GM18873 (cell line): Measurements from ENCODE around the gene WDR73.
"Not testable (repeated sequence)": the region's sequence is repeated elsewhere in the genome, so short reads cannot be mapped to it uniquely, and the experiment has no call there.

Source experiments
- ATAC-seq: cut with Tn5 transposase; IDR thresholded peaks from one replicate; pipeline ENCODE4 v1.9.1; 2021; ENCODE audit warnings: mild to moderate bottlenecking, moderate library complexity, moderate number of reproducible peaks; ENCODE audit not compliant: unreplicated experiment, low FRiP score

The WDR73 gene

DNA sequence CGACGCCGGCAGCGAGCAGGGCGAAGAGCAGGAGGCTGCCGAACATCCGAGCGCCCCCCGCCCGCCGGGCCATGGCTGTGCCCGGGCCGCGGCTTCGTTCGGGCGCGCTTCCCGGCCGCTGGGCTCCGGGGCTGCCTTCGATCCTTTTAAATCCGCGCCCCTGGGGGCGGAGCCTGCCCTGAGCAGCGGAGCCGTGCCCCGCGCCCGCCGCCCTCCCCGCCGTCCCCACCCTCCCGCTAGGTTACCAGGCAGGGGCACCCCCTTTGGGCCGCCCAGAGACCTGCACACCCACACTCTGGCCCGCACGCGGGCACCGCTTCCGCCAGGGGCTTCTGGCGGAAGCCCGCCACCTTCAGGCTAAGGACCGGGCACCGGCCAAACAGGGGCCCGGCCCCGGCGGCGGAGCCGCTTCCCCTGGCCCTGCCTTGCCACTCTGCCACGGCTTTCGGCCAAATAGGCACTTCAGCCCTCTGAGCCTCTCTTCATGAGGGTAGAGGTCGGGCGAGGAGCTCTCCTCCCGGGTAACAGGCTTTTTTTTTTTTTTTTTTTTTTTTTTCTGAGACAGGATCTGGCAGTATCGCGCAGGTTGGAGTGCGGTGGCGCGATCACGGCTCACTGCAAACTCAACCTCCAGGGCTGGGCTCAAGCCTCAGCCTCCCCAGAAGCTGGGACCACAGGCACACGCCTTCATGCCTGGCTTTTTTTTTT lies 4.2 kb upstream of the WDR73 start, which contains the start of gene NMB:
NMB (minus strand) TSS at position 120 of the 708 bp plus-strand sequence; CDS start at position 73, 47 bp downstream.
- ATAC-seq, result peak; percentile 50

DNA sequence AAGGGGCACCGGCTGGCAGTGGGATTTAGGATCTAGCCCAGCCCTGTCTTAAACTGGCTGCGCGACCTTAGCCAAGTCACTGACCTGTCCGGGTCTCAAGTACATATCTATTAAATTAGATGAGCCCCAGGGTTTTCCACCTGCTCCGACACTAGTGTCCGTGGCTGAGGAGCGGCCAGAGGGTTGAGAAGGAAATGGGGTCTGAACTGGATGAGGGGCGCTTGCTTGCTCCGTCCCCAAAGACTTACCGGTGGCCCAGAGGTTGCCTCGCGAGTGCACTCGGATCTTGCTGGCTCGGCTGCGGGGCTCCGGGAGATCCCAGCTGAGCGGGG lies 3.6 kb upstream of the WDR73 start:
- peak; percentile 11 for ATAC-seq

DNA sequence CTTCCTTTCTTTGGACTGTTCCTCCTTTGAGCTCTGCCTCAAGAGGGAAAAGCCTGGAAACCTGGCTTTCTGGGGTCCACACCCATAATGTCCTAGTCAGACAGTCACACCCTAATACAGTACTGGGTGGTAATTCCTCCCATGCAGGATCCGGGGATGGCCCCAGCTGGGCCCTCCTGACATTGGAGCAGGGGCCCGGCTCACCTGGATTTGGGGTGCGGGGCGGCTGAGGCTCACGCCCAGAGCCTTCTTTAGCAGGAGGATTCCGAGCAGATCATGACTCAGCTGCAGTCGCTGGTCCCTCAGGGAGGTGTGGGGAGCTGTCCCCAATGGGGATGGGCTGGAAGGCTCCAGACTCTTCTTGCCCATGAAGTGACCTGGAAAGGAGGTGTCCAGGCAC lies 2.9 kb upstream of the WDR73 start:
- ATAC-seq, result no peak

- no peak for ATAC-seq
These were observed 788 bp upstream of the WDR73 start for GRCh38 chr15:84654689-84655453.

GRCh38 chr15:84653584-84653909 lies 536 bp downstream of the WDR73 start:
- no peak for ATAC-seq

DNA sequence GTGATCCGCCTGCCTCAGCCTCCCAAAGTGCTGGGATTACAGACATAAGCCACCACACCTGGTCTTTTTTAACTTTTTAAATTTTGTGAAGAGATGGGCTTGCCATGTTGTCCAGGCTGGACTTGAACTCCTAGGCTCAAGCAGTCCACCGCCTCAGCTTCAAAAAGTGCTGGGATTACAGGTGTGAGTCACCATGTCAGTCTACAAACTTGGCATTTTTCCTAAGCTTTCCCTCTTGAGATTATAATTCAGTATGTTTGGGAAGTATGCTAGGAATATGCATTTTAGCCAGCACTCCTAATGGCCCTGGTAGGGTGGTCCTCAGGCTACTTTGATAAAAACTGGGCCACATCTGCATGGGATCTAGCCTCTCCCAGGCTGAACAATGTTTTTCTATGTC lies 4.4 kb downstream of the WDR73 start:
- ATAC-seq, result no peak

- ATAC-seq, result no peak
These were observed 5.5 kb downstream of the WDR73 start for GRCh38 chr15:84648539-84648938.

DNA sequence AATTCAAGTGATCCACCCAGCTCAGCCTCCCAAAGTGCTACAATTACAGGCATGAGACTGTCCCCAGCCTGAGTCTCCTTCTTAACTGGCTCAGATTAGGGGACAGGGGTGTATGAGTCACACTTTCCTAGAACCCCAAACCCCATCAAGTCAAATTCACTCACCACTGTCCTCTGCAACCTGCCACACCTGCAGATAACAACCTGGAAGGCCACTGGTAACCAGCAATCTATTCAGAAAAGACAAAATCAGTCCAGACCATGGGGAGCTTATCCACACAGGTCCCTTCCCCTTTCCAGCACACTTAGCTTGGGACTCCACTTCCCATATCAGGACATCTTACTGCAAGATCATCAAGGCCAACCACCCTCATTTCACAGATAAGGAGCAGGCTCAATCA lies 6.4 kb downstream of the WDR73 start:
- ATAC-seq, result no peak

- no peak for ATAC-seq
These were observed 8.1 kb downstream of the WDR73 start for GRCh38 chr15:84645997-84646396.

DNA sequence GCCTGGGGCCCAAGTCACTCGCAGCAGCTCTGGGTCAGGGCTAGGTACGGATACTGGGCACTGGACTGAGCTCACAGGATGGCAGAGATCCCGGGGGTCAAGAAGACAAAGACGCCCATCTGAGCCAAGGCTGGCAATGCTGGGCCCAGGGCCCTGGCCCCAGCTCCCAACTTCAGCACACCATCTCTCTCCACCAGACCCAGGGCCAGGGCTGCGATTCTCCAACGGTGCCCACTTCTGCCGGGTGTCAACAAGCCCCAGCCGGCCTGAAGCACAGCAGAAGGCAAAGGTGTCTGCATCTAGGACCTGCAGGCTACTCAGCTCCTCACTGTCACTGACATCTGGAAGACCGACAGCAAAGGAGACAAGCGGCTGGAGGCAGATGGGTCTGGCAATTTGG lies 8.6 kb downstream of the WDR73 start:
- no peak for ATAC-seq

DNA sequence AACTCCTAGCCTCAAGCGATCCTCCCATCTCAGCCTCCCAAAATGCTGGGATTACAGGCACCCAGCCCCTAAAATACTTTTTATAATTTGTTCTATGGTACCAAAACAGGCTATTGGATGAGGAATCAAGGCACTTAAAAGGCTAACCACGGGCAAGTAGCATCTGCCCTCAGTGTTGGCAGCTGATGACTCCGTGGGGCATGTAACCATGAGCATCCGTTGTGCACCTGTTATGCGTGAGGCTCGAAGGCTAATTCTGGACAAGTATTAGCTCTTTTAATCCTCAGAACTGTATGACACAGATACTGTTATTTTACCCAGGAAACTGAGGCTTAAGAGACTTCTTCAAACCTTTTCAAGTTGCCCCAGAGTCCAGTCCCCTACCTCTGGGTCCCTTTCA lies 10.2 kb downstream of the WDR73 start:
- no peak for ATAC-seq

DNA sequence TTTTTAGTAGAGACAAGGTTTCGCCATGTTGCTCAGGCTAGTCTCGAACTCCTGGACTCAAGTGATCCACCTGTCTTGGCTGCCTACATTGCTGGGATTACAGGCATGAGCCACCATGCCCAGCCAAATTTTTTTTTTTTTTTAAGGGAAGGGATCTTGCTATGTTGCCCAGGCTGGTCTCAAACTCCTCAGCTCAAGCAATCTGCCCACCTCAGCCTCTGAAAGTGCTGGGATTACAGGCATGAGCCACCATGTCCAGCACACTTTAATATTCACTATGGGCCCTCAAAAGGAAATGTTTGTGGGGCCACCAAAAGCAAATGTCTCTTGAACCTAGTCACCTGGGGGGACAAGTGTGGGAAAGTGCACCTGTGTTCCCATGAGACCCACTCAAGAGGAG lies 11.4 kb downstream of the WDR73 start:
- not testable (repeated sequence) for ATAC-seq

DNA sequence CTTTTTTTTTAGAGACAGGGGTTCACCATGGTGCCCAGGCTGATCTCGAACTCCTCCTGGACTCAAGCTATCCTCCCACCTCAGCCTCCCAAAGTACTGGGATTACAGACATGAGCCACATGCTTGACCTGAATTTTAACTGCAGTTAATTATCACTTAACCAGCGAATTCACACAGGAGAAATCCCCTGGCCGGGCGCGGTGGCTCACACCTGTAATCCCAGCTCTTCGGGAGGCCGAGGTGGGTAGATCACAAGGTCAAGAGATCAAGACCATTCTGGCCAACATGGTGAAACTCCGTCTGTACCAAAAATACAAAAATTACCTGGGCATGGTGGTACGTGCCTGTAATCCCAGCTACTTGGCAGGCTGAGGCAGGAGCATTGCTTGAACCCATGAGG lies 12.2 kb downstream of the WDR73 start:
- not testable (repeated sequence) for ATAC-seq

- no peak for ATAC-seq
These were observed 16.0 kb downstream of the WDR73 start for GRCh38 chr15:84638103-84638502.

- no peak for ATAC-seq
These were observed 19.8 kb downstream of the WDR73 start for GRCh38 chr15:84634228-84634837.

DNA sequence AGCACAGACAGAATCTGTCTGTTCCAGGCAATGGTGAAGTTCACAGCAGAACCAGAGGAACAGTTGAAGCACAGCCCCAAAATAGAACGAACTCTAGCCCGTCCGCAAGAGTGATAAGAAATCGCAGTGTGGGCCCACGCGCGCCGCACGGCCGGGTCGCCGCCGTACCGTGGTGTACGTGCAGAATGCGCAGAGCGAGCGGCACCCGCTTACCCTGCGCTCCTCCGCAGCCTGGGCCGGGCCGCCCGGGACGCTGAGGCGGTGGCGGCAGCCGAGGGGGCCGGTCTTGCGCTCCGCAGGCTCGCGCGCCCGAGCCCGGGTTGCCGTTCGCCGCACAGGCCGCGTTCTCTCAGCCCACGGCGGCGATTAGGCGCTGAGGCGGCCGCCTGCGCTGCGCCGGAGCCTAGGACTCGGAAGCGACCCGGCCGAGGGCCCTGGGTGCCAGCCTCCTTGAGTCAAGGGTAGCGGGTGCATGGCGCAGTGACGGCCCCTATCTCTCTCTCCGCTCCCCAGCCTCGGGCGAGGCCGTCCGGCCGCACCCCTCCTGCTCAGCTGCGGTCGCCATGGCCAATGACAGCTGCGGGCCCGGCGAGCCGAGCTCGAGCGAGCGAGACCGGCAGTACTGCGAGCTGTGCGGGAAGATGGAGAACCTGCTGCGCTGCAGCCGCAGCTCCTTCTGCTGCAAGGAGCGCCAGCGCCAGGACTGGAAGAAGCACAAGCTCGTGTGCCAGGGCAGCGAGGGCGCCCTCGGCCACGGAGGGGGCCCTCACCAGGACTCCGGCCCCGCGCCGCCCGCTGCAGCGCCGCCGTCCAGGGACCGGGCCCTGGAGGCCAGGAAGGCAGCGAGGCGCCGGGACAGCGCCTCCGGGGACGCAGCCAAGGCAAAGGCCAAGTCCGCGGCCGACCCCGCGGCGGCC lies 20.5 kb downstream of the WDR73 start:
- peak; percentile 35 for ATAC-seq

DNA sequence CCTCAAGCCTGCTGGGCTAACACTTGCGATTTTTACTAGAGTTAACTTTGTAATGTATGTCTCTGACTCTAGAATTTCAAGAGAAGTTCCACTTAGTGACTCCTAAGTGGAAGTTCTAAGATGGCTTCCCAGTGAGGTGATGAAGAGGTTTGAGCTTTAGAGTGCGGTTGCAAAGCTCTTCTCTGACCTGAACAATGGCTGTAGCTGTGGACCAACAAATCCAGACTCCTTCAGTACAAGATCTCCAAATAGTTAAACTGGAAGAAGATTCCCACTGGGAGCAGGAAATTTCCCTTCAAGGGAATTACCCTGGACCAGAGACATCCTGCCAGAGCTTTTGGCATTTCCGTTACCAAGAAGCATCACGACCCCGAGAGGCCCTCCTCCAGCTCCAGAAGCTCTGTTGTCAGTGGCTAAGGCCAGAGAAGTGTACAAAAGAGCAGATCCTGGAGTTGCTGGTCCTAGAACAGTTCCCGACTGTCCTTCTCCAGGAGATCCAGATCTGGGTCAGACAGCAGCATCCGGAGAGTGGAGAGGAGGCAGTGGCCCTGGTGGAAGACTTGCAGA lies 22.3 kb downstream of the WDR73 start:
- no peak for ATAC-seq

- no peak for ATAC-seq
These were observed 25.1 kb downstream of the WDR73 start for GRCh38 chr15:84629033-84629432.

- no peak for ATAC-seq
These were observed 29.0 kb downstream of the WDR73 start for GRCh38 chr15:84625123-84625522.

DNA sequence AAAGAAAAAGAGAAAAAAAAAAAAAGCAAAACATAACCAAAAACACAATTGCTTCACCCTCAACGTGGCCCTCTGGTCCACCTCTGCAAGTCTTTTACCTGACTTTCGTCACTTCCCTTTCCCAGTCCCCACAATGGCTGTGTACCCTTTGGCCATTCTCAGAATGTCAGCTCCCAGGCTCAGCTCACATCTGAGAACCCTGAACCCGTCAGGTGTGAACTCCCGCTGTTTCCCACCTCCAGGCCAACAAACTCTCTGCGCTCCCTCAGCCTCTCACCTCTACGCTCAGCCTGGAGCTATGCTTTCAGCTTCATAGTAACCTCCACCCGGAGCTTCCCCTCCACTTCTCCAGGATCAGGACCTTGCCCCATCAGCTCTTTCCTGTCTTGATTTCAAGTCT lies 29.7 kb downstream of the WDR73 start:
- no peak for ATAC-seq
